ENCODE data around the gene CCNG1.

DNA sequence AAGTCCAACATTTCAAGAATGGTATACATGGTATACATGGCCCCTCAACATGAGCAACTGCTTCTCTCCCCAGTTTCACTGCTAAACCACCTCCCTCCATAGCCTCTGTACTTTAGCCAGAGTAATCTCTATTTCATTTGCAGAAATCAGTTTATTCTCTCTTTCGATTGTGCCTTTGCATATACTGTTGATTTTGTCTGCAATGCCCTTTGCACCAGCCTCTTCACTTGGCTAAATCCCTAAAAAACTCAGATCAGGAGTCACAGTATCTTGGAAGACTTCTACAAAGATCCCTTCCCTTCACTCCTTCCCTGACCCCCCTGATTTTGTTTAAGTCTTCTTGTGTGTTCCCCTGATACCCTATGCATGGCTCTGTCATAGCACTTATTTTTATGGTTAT is 4.9 kb upstream of the CCNG1 start:
- TF ChIP-seq, protein P1, sequence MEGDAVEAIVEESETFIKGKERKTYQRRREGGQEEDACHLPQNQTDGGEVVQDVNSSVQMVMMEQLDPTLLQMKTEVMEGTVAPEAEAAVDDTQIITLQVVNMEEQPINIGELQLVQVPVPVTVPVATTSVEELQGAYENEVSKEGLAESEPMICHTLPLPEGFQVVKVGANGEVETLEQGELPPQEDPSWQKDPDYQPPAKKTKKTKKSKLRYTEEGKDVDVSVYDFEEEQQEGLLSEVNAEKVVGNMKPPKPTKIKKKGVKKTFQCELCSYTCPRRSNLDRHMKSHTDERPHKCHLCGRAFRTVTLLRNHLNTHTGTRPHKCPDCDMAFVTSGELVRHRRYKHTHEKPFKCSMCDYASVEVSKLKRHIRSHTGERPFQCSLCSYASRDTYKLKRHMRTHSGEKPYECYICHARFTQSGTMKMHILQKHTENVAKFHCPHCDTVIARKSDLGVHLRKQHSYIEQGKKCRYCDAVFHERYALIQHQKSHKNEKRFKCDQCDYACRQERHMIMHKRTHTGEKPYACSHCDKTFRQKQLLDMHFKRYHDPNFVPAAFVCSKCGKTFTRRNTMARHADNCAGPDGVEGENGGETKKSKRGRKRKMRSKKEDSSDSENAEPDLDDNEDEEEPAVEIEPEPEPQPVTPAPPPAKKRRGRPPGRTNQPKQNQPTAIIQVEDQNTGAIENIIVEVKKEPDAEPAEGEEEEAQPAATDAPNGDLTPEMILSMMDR (IDR thresholded peaks at IDR 0.05; ENCODE audit: borderline replicate concordance, extremely low read depth, low read length, poor library complexity, severe bottlenecking) = no peak
- TF ChIP-seq EZH2 (IDR thresholded peaks at IDR 0.05; ENCODE audit: borderline replicate concordance, low read depth, low read length, severe bottlenecking) = no peak
